GM12878 (cell line): ENCODE data around the gene SDCCAG8. TPM values are rescaled to one million over a fixed set of nuclear protein-coding genes. Genes with fewer than 3 reads are reported as not detected.

ENCODE experiments used
- ATAC-seq: fragments of 200-7000 bp; cut with Tn5 transposase; 3 replicates; pipeline ENCODE4 v1.9.1; 2020; ENCODE audit warnings: mild to moderate bottlenecking, moderate library complexity
- BruUV-seq: library from RNA; stranded (reverse); fragments of 400-500 nt; replicated peaks from 2 replicates; lab custom pipeline; 2021; lab: Mats Ljungman, UMichigan
- CTCF ChIA-PET: fragments of 300-600 bp; sonication (Branson Sonifier 250); formaldehyde crosslinking; extraction: SDS; loops from one replicate; lab custom pipeline; 2021; ENCODE audit warnings: inconsistent platforms; lab: Yijun Ruan, JAX
- POLR2A ChIA-PET: fragments of 350-600 bp; formaldehyde crosslinking; extraction: SDS; loops from one replicate; lab custom pipeline; 2021; ENCODE audit warnings: inconsistent platforms; lab: Charles Lee
- RAD21 ChIA-PET: fragments of 300-600 bp; sonication (Branson Sonifier 250); formaldehyde crosslinking; loops from one replicate; lab custom pipeline; 2023; ENCODE audit warnings: antibody characterized with exemption; ENCODE audit not compliant: unreplicated experiment; lab: Charles Lee
- SMC1A ChIA-PET: fragments of 300-600 bp; sonication (Branson Sonifier 250); formaldehyde crosslinking; loops from one replicate; lab custom pipeline; 2023; ENCODE audit not compliant: unreplicated experiment, uncharacterized antibody; lab: Charles Lee
- DNase-seq: peaks from one replicate; pipeline ENCODE4 v3.0.0-alpha.2; 2011; ENCODE audit warnings: low read depth, low spot score
- FAIRE-seq: peaks from 3 replicates; lab custom pipeline; 2011; peaks lifted over from hg19 to GRCh38; lab: Jason Lieb, UNC
- H2AFZ ChIP-seq: 2 replicates; pipeline ENCODE4 v1.6.0; 2011; ENCODE audit warnings: low read depth, low read length, control low read depth; ENCODE audit not compliant: control insufficient read depth
- H3K27ac ChIP-seq: 2 replicates; pipeline ENCODE4 v1.5.1; 2011; ENCODE audit warnings: control low read depth; ENCODE audit not compliant: control insufficient read depth, insufficient read depth
- H3K27me3 ChIP-seq, 2 experiments: replicated peaks in 1 of 2; 2 replicates each; pipeline versions ENCODE4 v1.6.0 to v1.6.1; 2011; ENCODE audit warnings: low read length in 1 of 2; ENCODE audit not compliant: control insufficient read depth in 2 of 2, insufficient read depth in 2 of 2
- H3K36me3 ChIP-seq, 2 experiments: 2 replicates each; pipeline ENCODE4 v1.5.1; 2011; ENCODE audit warnings: low read length in 1 of 2; ENCODE audit not compliant: control insufficient read depth in 2 of 2, insufficient read depth in 2 of 2
- H3K4me1 ChIP-seq: 2 replicates; pipeline ENCODE4 v1.6.1; 2011; ENCODE audit warnings: mild to moderate bottlenecking, low read length, moderate library complexity, mixed read lengths; ENCODE audit not compliant: control insufficient read depth, insufficient read depth
- H3K4me2 ChIP-seq: 2 replicates; pipeline ENCODE4 v1.6.0; 2011; ENCODE audit warnings: control low read depth; ENCODE audit not compliant: control insufficient read depth, insufficient read depth
- H3K4me3 ChIP-seq: fragments of 200-600 bp; sonication (generic); 2 replicates; pipeline ENCODE4 v1.5.1; 2016
- H3K79me2 ChIP-seq: 2 replicates; pipeline ENCODE4 v1.6.0; 2011; ENCODE audit warnings: low read length; ENCODE audit not compliant: control insufficient read depth, insufficient read depth
- H3K9ac ChIP-seq: 2 replicates; pipeline ENCODE4 v1.8.0; 2011; ENCODE audit warnings: low read length, control low read depth, mixed read lengths; ENCODE audit not compliant: control insufficient read depth, insufficient read depth
- H3K9me3 ChIP-seq: replicated peaks from 3 replicates; pipeline ENCODE4 v1.5.1; 2011; ENCODE audit warnings: mild to moderate bottlenecking, low read length; ENCODE audit not compliant: control insufficient read depth, insufficient read depth
- H4K20me1 ChIP-seq: 2 replicates; pipeline ENCODE4 v1.6.0; 2011; ENCODE audit not compliant: control insufficient read depth, insufficient read depth
- ESRRA ChIP-seq: IDR thresholded peaks from 2 replicates; pipeline ENCODE4 v1.6.1; 2012; ENCODE audit warnings: mild to moderate bottlenecking, low read length, improper control_type of control experiment
- HDAC6 ChIP-seq: fragments of 200-600 bp; sonication (generic); IDR thresholded peaks from one replicate; pipeline ENCODE4 v1.8.0; 2017; ENCODE audit warnings: antibody characterized with exemption; ENCODE audit not compliant: unreplicated experiment
- IKZF2 ChIP-seq, 2 experiments: fragments of 450-650 bp; IDR thresholded peaks; 2 replicates each; pipeline ENCODE4 v1.6.1; 2017; ENCODE audit warnings: mild to moderate bottlenecking in 2 of 2, moderate library complexity in 2 of 2
- IRF4 ChIP-seq: IDR thresholded peaks from 2 replicates; pipeline ENCODE4 v1.6.1; 2011; ENCODE audit warnings: low read depth, low read length
- LARP7 ChIP-seq: fragments of 450-650 bp; IDR thresholded peaks from 2 replicates; pipeline ENCODE4 v1.6.1; 2017; ENCODE audit warnings: mild to moderate bottlenecking
- MTA2 ChIP-seq: fragments of 450-650 bp; IDR thresholded peaks from 2 replicates; pipeline ENCODE4 v1.6.1; 2016; ENCODE audit warnings: low read depth, mild to moderate bottlenecking, moderate library complexity
- NFIC ChIP-seq: IDR thresholded peaks from 2 replicates; pipeline ENCODE4 v1.6.1; 2012; ENCODE audit warnings: low read depth, mild to moderate bottlenecking, inconsistent platforms, low read length, moderate library complexity
- POLR2AphosphoS5 ChIP-seq: IDR thresholded peaks from 2 replicates; pipeline ENCODE4 v1.6.1; 2011; ENCODE audit warnings: mild to moderate bottlenecking, low read length, inconsistent platforms
- RAD51 ChIP-seq: fragments of 450-650 bp; IDR thresholded peaks from 2 replicates; pipeline ENCODE4 v1.6.1; 2016; ENCODE audit warnings: moderate library complexity, mild to moderate bottlenecking, inconsistent platforms
- RCOR1 ChIP-seq: conservative IDR thresholded peaks from 2 replicates; pipeline ENCODE4 v1.6.1; 2012; ENCODE audit warnings: low read depth, low read length, improper control_type of control experiment
- RELA ChIP-seq: fragments of 450-650 bp; IDR thresholded peaks from 2 replicates; pipeline ENCODE4 v1.8.0; 2014; ENCODE audit warnings: borderline replicate concordance; ENCODE audit not compliant: partially characterized antibody
- RUNX3 ChIP-seq: IDR thresholded peaks from 2 replicates; pipeline ENCODE4 v1.6.1; 2012; ENCODE audit warnings: low read length, inconsistent platforms
- SMAD5 ChIP-seq: IDR thresholded peaks from 2 replicates; pipeline ENCODE4 v1.6.1; 2016; ENCODE audit warnings: antibody characterized with exemption, low read depth
- SMARCA5 ChIP-seq: fragments of 450-650 bp; IDR thresholded peaks from 2 replicates; pipeline ENCODE4 v1.6.1; 2017; ENCODE audit warnings: mild to moderate bottlenecking
- USF1 ChIP-seq: IDR thresholded peaks from 2 replicates; pipeline ENCODE4 v1.6.1; 2011; ENCODE audit warnings: borderline replicate concordance, low read depth, mild to moderate bottlenecking, moderate library complexity, mixed read lengths, low read length; ENCODE audit not compliant: insufficient read depth; ENCODE audit errors: extremely low read length
- WGBS: methylation state at CpG from one replicate; pipeline ENCODE4 v1.1.6; 2016; ENCODE audit warnings: low lambda C conversion rate; ENCODE audit not compliant: insufficient replicate concordance, insufficient coverage; ENCODE audit errors: missing lambda C conversion rate; 5-methylcytosine and 5-hydroxymethylcytosine counted together
- in situ Hi-C: fragments of 300-500 bp; cut with MboI; formaldehyde crosslinking; loops from 9 replicates; pipeline ENCODE4 v1.14.3; 2018; ENCODE audit warnings: mixed read lengths
- intact Hi-C: fragments of 100-400 bp; cut with micrococcal nuclease; formaldehyde crosslinking; loops from one replicate; pipeline ENCODE4 v1.14.2; 2022; ENCODE audit not compliant: unreplicated experiment
- polyA plus RNA-seq, 11 experiments: library from polyadenylated mRNA; depleted of rRNA in 4 of 11; unstranded in 6 of 11; stranded (reverse) in 5 of 11; fragments of >200 nt; fragmentation: Nextera tagmentation in 4 of 11; fragmentation: Illumina TruSeq in 1 of 11; extraction: Ambion mirVana in 4 of 11; extraction: Trizol in 1 of 11; gene quantifications; 1 replicate in 1 of 11; 2 replicates in 10 of 11; pipeline versions ENCODE4 v1.2.1 to v1.2.3, GENCODE V29; 2011 to 2016; ENCODE audit warnings: inconsistent platforms in 2 of 11, missing spikeins in 2 of 11, low read depth in 1 of 11
- total RNA-seq, 4 experiments: library from RNA; depleted of rRNA in 3 of 4; stranded (reverse); fragments of >200 nt in 3 of 4; fragmentation: Illumina TruSeq in 1 of 4; extraction: Trizol in 1 of 4; gene quantifications; 2 replicates each; pipeline versions ENCODE4 v1.2.1 to v1.2.3, GENCODE V29; 2013 to 2021

The SDCCAG8 gene
- total and polyA plus RNA-seq, 10 of the 15 experiments (the other 5 are each of a cell fraction or from before 2014, with no cell fraction given) = 15.0 to 25.6 (median 20.6) TPM

DNA sequence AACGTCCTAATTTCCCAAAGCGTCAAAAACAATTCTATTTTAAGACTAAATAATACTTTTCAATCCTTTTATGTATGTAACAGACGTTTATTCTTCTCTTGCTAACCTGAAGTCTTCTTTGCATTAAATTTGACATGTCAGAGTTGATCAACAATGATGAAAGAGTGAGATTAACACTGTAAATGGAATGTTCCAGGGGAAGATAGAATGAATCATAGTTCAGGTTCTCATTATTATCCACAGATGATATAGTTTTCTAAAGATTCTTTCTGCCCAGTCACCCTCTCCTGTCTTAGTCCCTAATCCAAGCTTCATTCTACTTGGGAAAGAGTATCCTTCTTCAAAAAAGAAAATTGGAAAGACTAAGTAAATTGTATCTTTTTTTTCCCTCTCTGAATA is 38.9 kb downstream of the SDCCAG8 start:
- Histone ChIP-seq H4K20me1 (no peaks in the 10 kb centered on the region), H3K4me1 (no peaks in the 10 kb centered on the region)
- DNase-seq = no peak
- TF ChIP-seq HDAC6 (no peak), POLR2AphosphoS5 (no peak), IRF4 (no peak), SMAD5 (no peak), MTA2 (no peak), RCOR1 (no peak), RAD51 (no peak), NFIC (no peak), RUNX3 (no peak), ESRRA (no peak), USF1 (no peak), SMARCA5 (no peak), IKZF2 (IDR thresholded peaks at IDR 0.05) (no peak), RELA (no peak), LARP7 (no peak)
- TF ChIP-seq, all 136 proteins: peak for 0
- ChIA-PET RAD21 (no interaction called here), CTCF (no interaction called here), SMC1A (interaction anchor here (1.8 to 1.9 kb wide), 2 partner anchors 8 to 15 kb away, joined by 3 to 5 read pairs; no protein-coding TSS in a partner anchor), POLR2A (no interaction called here)
- no peaks in the 10 kb centered on the region for H3K27me3 ChIP-seq
- intact Hi-C loops (no loop called here), in situ Hi-C loops (no loop called here)
- 89% methylated on average over 3 of the region's 3 CpGs for WGBS
- H3K9me3 ChIP-seq = peaks cover 1% of the 10 kb centered on the region
- no peak overlapping the region for H3K9ac ChIP-seq
- H3K27ac ChIP-seq = no peak overlapping the region
- BruUV-seq = no TSS peak
- H3K36me3 ChIP-seq = no peaks in the 10 kb centered on the region
- H3K4me3 ChIP-seq = no peak overlapping the region
- ATAC-seq = no peak
- H3K4me2 ChIP-seq = no peak overlapping the region
- no peak overlapping the region for H2AFZ ChIP-seq
- no peak for FAIRE-seq
- no peaks in the 10 kb centered on the region for H3K79me2 ChIP-seq
